Iris pigment epithelial cell (primary cell): ENCODE measurements around the gene EGR4.

ENCODE experiments used
- DNase-seq: peaks from one replicate; pipeline ENCODE4 v3.0.0-alpha.2; 2011; ENCODE audit warnings: low read depth

EGR4 gene

GRCh38 chr2:73290049-73290839 is 3.1 kb downstream of the EGR4 start:
- DNase-seq, result peak; percentile 59

GRCh38 chr2:73289304-73289703 is 4.0 kb downstream of the EGR4 start:
- no peak for DNase-seq

- no peak for DNase-seq
Observed at GRCh38 chr2:73286134-73286655, 7.2 kb downstream of the EGR4 start.

- no peak for DNase-seq
Observed at GRCh38 chr2:73285159-73285739, 8.1 kb downstream of the EGR4 start.

GRCh38 chr2:73284296-73285158 is 8.8 kb downstream of the EGR4 start, which contains the start of gene FBXO41:
TSS of gene FBXO41 (minus strand) at chr2:73284478. CDS start at chr2:73269630, 14,848 bp downstream.
- DNase-seq, result peak; percentile 24

- DNase-seq, result no peak
Observed at GRCh38 chr2:73283545-73284295, 9.6 kb downstream of the EGR4 start.

- no peak for DNase-seq
Observed at GRCh38 chr2:73282924-73283544, 10.3 kb downstream of the EGR4 start.

- no peak for DNase-seq
Observed at GRCh38 chr2:73281244-73281643, 12.1 kb downstream of the EGR4 start.

- no peak for DNase-seq
Observed at GRCh38 chr2:73279852-73280251, 13.5 kb downstream of the EGR4 start.

GRCh38 chr2:73272270-73272669 is 21.1 kb downstream of the EGR4 start:
- no peak for DNase-seq

GRCh38 chr2:73269686-73270465 is 23.5 kb downstream of the EGR4 start:
- DNase-seq, result no peak

GRCh38 chr2:73268830-73269685 is 24.3 kb downstream of the EGR4 start:
- peak; percentile 30 for DNase-seq

GRCh38 chr2:73268366-73268829 is 24.9 kb downstream of the EGR4 start:
- DNase-seq, result no peak

GRCh38 chr2:73267008-73267407 is 26.3 kb downstream of the EGR4 start:
- DNase-seq, result no peak

GRCh38 chr2:73266061-73266901 is 27.1 kb downstream of the EGR4 start:
- no peak for DNase-seq

GRCh38 chr2:73265298-73266060 is 27.9 kb downstream of the EGR4 start:
- no peak for DNase-seq

GRCh38 chr2:73264783-73265182 is 28.6 kb downstream of the EGR4 start:
- no peak for DNase-seq

- DNase-seq, result no peak
Observed at GRCh38 chr2:73264332-73264606, 29.1 kb downstream of the EGR4 start.
